Renal cortex interstitium (tissue), 11 donors: ENCODE data around the gene SIVA1. TPM values are rescaled to one million over a fixed set of nuclear protein-coding genes. Genes with fewer than 3 reads are reported as not detected.

Experiments
- DNase-seq, 11 donors: peaks; one replicate each; pipeline ENCODE4 v3.0.0-alpha.2; 2013; ENCODE audit warnings: low read depth in 9 of 11, low spot score in 4 of 11; ENCODE audit errors: extremely low read depth in 1 of 11
- polyA plus RNA-seq, 3 donors: library from polyadenylated mRNA; unstranded; fragments of 120-200 nt; gene quantifications; one replicate each; pipeline ENCODE4 v1.2.1, GENCODE V29; 2013; ENCODE audit not compliant: insufficient read length in 3 of 3

SIVA1 gene
- polyA plus RNA-seq, 3 donors, result 41.7 to 89.7 (median 73.7) TPM

GRCh38 chr14:104776481-104776880 lies 23.5 kb downstream of the SIVA1 start:
- no peak for DNase-seq

GRCh38 chr14:104776961-104777807 lies 24.2 kb downstream of the SIVA1 start:
- DNase-seq, result no peak

- no peak for DNase-seq
Observed at GRCh38 chr14:104777808-104778249, 24.9 kb downstream of the SIVA1 start.

GRCh38 chr14:104778694-104779331 lies 25.9 kb downstream of the SIVA1 start:
- DNase-seq, result no peak

- no peak for DNase-seq
Observed at GRCh38 chr14:104779776-104780512, 27.0 kb downstream of the SIVA1 start.

- no peak for DNase-seq
Observed at GRCh38 chr14:104780513-104781030, 27.6 kb downstream of the SIVA1 start.

GRCh38 chr14:104781271-104782077 lies 28.5 kb downstream of the SIVA1 start:
- no peak for DNase-seq

GRCh38 chr14:104782086-104782807 lies 29.3 kb downstream of the SIVA1 start:
- DNase-seq, result no peak

GRCh38 chr14:104782808-104783139 lies 29.8 kb downstream of the SIVA1 start:
- DNase-seq, result no peak

- no peak for DNase-seq
Observed at GRCh38 chr14:104783484-104784217, 30.7 kb downstream of the SIVA1 start.

GRCh38 chr14:104784218-104784568 lies 31.2 kb downstream of the SIVA1 start:
- DNase-seq, result no peak

- no peak for DNase-seq
Observed at GRCh38 chr14:104784846-104785707, 32.1 kb downstream of the SIVA1 start.

GRCh38 chr14:104785708-104786080 lies 32.7 kb downstream of the SIVA1 start:
- DNase-seq, result no peak

GRCh38 chr14:104786091-104786586 lies 33.2 kb downstream of the SIVA1 start:
- no peak for DNase-seq

GRCh38 chr14:104786726-104787675 lies 34.1 kb downstream of the SIVA1 start:
- no peak for DNase-seq

GRCh38 chr14:104787736-104788135 lies 34.8 kb downstream of the SIVA1 start:
- no peak for DNase-seq
